A673 (cell line): ENCODE results near the gene TRIL. TPM values are rescaled to one million over a fixed set of nuclear protein-coding genes. Genes with fewer than 3 reads are reported as not detected.
A peak's percentile ranks its signal among the peaks of the same experiment; 100 is the strongest.

Experiments used
- BruUV-seq: library from RNA; stranded (reverse); fragments of 400-500 nt; replicated peaks from 2 replicates; lab custom pipeline; 2021; lab: Mats Ljungman, UMichigan
- CTCF ChIA-PET: fragments of 300-600 bp; sonication (Branson Sonifier 250); formaldehyde crosslinking; loops from one replicate; lab custom pipeline; 2022; ENCODE audit warnings: antibody characterized with exemption; lab: Charles Lee
- POLR2A ChIA-PET: fragments of 300-600 bp; sonication (Branson Sonifier 250); formaldehyde crosslinking; loops from one replicate; lab custom pipeline; 2022; ENCODE audit warnings: antibody characterized with exemption; ENCODE audit not compliant: low non-redundant PET; lab: Charles Lee
- DNase-seq: peaks from one replicate; pipeline ENCODE4 v3.0.0-alpha.2; 2015; ENCODE audit warnings: low spot score
- H3K27ac ChIP-seq: fragments of 200-600 bp; sonication (generic); 2 replicates; pipeline ENCODE4 v1.5.1; 2016; ENCODE audit warnings: mixed run types, low read depth, mild to moderate bottlenecking, mixed read lengths, antibody characterized with exemption, low read length; ENCODE audit not compliant: poor library complexity, severe bottlenecking
- H3K27me3 ChIP-seq: fragments of 200-600 bp; sonication (generic); replicated peaks from 2 replicates; pipeline ENCODE4 v1.6.1; 2017; ENCODE audit warnings: mixed run types, low read depth, mild to moderate bottlenecking, mixed read lengths, antibody characterized with exemption, low read length; ENCODE audit not compliant: insufficient read depth, poor library complexity
- H3K36me3 ChIP-seq: fragments of 200-600 bp; sonication (generic); 2 replicates; pipeline ENCODE4 v1.6.1; 2016; ENCODE audit warnings: mixed run types, mild to moderate bottlenecking, mixed read lengths, antibody characterized with exemption, low read length; ENCODE audit not compliant: insufficient read depth, poor library complexity, severe bottlenecking
- H3K4me1 ChIP-seq: fragments of 200-600 bp; sonication (generic); 2 replicates; pipeline ENCODE4 v1.6.1; 2017; ENCODE audit warnings: mixed run types, mild to moderate bottlenecking, mixed read lengths, antibody characterized with exemption, low read length; ENCODE audit not compliant: insufficient read depth, poor library complexity, severe bottlenecking
- H3K4me3 ChIP-seq: fragments of 200-600 bp; sonication (generic); 2 replicates; pipeline ENCODE4 v1.5.1; 2016; ENCODE audit warnings: low read depth, mixed run types, mild to moderate bottlenecking, mixed read lengths, low read length; ENCODE audit not compliant: poor library complexity, severe bottlenecking
- H3K9me3 ChIP-seq: fragments of 200-600 bp; sonication (generic); 2 replicates; pipeline ENCODE4 v1.6.1; 2016; ENCODE audit warnings: mixed run types, low read depth, mild to moderate bottlenecking, mixed read lengths, antibody characterized with exemption, low read length; ENCODE audit not compliant: poor library complexity, severe bottlenecking
- EZH2 ChIP-seq: fragments of 200-600 bp; sonication (generic); IDR thresholded peaks from 2 replicates; pipeline ENCODE4 v1.6.1; 2017; ENCODE audit warnings: borderline replicate concordance, low read depth, mild to moderate bottlenecking, mixed read lengths, antibody characterized with exemption, low read length; ENCODE audit not compliant: poor library complexity, severe bottlenecking
- intact Hi-C: fragments of 100-400 bp; cut with micrococcal nuclease; formaldehyde crosslinking; loops from one replicate; pipeline ENCODE4 v1.10.0; 2022; ENCODE audit not compliant: unreplicated experiment
- total RNA-seq: library from RNA; stranded (reverse); gene quantifications from 2 replicates; pipeline ENCODE4 v1.2.3, GENCODE V29; 2021
- TF ChIP-seq, protein P1 (sequence below): fragments of 300-800, 200-600 bp; sonication (generic); conservative IDR thresholded peaks from 2 replicates; pipeline ENCODE4 v1.5.1; 2017; ENCODE audit warnings: low read depth, mild to moderate bottlenecking, antibody characterized with exemption, low read length, moderate library complexity, mixed read lengths

Gene TRIL
- total RNA-seq, 1 experiment from 2014 or later, result 4.8 TPM

GRCh38 chr7:28996836-28997235 is 38.7 kb upstream of the TRIL start:
- intact Hi-C loops, result no loop called here
- no TSS peak for BruUV-seq

DNA sequence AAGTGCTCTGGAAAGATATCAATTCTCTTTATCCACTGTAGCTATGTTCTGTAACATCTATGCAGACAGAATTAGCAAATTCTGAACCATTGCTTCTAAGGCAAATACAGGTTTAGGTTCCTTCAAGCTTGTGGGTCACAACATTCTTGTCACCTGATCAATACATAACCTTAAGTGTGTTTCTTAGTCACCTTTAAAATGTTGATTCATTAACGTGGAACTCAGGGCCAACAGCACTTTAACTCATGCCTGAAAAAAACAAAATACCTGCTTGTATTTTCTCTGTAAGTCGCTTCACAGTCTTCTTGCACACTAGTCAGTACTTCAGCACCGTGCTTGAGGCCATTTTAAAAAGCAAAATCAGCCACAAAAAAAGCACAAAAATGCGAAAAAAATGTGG is 35.2 kb upstream of the TRIL start:
- Histone ChIP-seq H3K27me3 (no peaks in the 10 kb centered on the region), H3K4me3 (no peak overlapping the region), H3K36me3 (no peaks in the 10 kb centered on the region), H3K27ac (no peak overlapping the region), H3K9me3 (no peaks in the 10 kb centered on the region), H3K4me1 (peaks cover 27% of the 10 kb centered on the region)
- TSS peak; percentile 26 for BruUV-seq
- TF ChIP-seq, protein P1, sequence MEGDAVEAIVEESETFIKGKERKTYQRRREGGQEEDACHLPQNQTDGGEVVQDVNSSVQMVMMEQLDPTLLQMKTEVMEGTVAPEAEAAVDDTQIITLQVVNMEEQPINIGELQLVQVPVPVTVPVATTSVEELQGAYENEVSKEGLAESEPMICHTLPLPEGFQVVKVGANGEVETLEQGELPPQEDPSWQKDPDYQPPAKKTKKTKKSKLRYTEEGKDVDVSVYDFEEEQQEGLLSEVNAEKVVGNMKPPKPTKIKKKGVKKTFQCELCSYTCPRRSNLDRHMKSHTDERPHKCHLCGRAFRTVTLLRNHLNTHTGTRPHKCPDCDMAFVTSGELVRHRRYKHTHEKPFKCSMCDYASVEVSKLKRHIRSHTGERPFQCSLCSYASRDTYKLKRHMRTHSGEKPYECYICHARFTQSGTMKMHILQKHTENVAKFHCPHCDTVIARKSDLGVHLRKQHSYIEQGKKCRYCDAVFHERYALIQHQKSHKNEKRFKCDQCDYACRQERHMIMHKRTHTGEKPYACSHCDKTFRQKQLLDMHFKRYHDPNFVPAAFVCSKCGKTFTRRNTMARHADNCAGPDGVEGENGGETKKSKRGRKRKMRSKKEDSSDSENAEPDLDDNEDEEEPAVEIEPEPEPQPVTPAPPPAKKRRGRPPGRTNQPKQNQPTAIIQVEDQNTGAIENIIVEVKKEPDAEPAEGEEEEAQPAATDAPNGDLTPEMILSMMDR, result no peak
- TF ChIP-seq EZH2, result no peak
- ChIA-PET POLR2A (no interaction called here), CTCF (no interaction called here)
- DNase-seq, result no peak
- intact Hi-C loops, result no loop called here

More at GRCh38 chr7:28996836-28997235, 38.7 kb upstream of the TRIL start:
- H3K36me3 ChIP-seq, result no peaks in the 10 kb centered on the region
- no peak for TF ChIP-seq EZH2
- TF ChIP-seq, protein P1, result no peak
- no peak overlapping the region for H3K27ac ChIP-seq
- CTCF ChIA-PET, result no interaction called here
- POLR2A ChIA-PET, result no interaction called here
- H3K9me3 ChIP-seq, result no peaks in the 10 kb centered on the region
- peaks cover 6% of the 10 kb centered on the region for H3K4me1 ChIP-seq
- no peak for DNase-seq
- H3K4me3 ChIP-seq, result no peak overlapping the region
- no peaks in the 10 kb centered on the region for H3K27me3 ChIP-seq

GRCh38 chr7:28992798-28993197 is 34.7 kb upstream of the TRIL start:
- Histone ChIP-seq H3K4me1 (peaks cover 33% of the 10 kb centered on the region), H3K4me3 (no peak overlapping the region), H3K27me3 (no peaks in the 10 kb centered on the region), H3K27ac (no peak overlapping the region), H3K36me3 (no peaks in the 10 kb centered on the region), H3K9me3 (no peaks in the 10 kb centered on the region)
- ChIA-PET CTCF (no interaction called here), POLR2A (no interaction called here)
- no peak for TF ChIP-seq EZH2
- TF ChIP-seq, protein P1, result no peak
- no TSS peak for BruUV-seq
- no peak for DNase-seq
- intact Hi-C loops, result no loop called here
